ENCODE data around the gene ABHD14A. TPM values are rescaled to one million over a fixed set of nuclear protein-coding genes. Genes with fewer than 3 reads are reported as not detected.
"Not testable (repeated sequence)": the region's sequence is repeated elsewhere in the genome, so short reads cannot be mapped to it uniquely, and the experiment has no call there.

The ABHD14A gene
- total and polyA plus RNA-seq, 2 of the 13 experiments (the other 11 are each of a cell fraction or from before 2014, with no cell fraction given): 29.5 to 46.9 TPM

DNA sequence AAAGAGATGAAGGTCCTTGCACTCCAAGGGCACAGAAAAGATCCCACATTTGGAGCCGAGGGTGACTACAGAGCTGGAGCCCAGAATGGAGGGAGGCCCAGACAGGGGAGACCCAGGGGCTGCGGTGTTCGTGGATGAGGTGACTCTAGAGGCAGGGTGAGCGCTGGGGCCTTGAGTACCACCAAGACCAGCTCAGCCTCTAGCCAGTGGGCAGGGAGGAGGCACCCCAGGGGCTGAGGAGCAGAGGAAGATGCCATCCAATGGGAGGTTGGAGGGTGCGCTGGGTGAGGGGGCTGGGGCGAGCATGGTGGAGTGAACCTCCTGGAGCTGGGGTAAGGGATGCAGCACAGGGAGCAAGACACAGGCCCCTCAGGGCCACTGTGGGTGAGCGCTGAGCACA lies 46.4 kb upstream of the ABHD14A start:
- FAIRE-seq (no peak), DNase-seq (ENCODE audit: low spot score) (no peak), ATAC-seq (peak; percentile 25)
- BruUV-seq (replicated peaks): no TSS peak
- Histone ChIP-seq H3K27ac (ENCODE audit: extremely low read length, insufficient read depth, low read length) (no peak overlapping the region), H3K4me3 (replicated peaks in 1 of 3; ENCODE audit: insufficient read depth in 1 of 3, low read depth in 2 of 3, low read length in 3 of 3) (no peak overlapping the region), H3K9ac (ENCODE audit: insufficient read depth, low read depth, low read length) (no peak overlapping the region), H3K27me3 (ENCODE audit: control insufficient read depth in 1 of 2, insufficient read depth in 2 of 2, low read length in 2 of 2) (no peaks in the 10 kb centered on the region), H3K36me3 (replicated peaks in 1 of 2; ENCODE audit: control insufficient read depth in 1 of 2, insufficient read depth in 2 of 2, low read length in 2 of 2) (peaks cover 0 to 7% of the 10 kb centered on the region in 2 experiments; a peak in 3 of 5 replicates), H3K4me1 (ENCODE audit: insufficient read depth, low read length) (no peaks in the 10 kb centered on the region), H3K9me3 (ENCODE audit: low read length) (no peaks in the 10 kb centered on the region), H4K20me1 (ENCODE audit: insufficient read depth, low read length) (no peaks in the 10 kb centered on the region), H3K4me2 (ENCODE audit: low read depth, low read length) (no peak overlapping the region), H3K79me2 (ENCODE audit: insufficient read depth, low read length) (no peaks in the 10 kb centered on the region), H2AFZ (ENCODE audit: low read length) (no peak overlapping the region)
- POLR2A ChIA-PET: no interaction called here
- CTCF ChIA-PET (ENCODE audit: low intra/inter-chr PET ratio, low total read pairs): no interaction called here
- intact Hi-C loops (cut with micrococcal nuclease; ENCODE audit: unreplicated experiment) (no loop called here), in situ Hi-C loops (cut with HindIII; ENCODE audit: extremely low pct_ligation_motif_present, low pct_unique_long_range_greater_than_20kb) (no loop called here)
- 49% methylated on average over 6 of the region's 7 CpGs for WGBS (ENCODE audit: low lambda C conversion rate)
- TF ChIP-seq RARA (CRISPR knock-in tag; IDR thresholded peaks at IDR 0.05) (no peak), ZNF790 (CRISPR knock-in tag; IDR thresholded peaks at IDR 0.05; ENCODE audit: borderline replicate concordance) (no peak), SP2 (CRISPR knock-in tag; IDR thresholded peaks at IDR 0.05) (no peak), SMARCE1 (IDR thresholded peaks at IDR 0.05; ENCODE audit: borderline replicate concordance) (no peak), ZFP36L2 (CRISPR knock-in tag; IDR thresholded peaks at IDR 0.05) (no peak), SNAPC2 (CRISPR knock-in tag; IDR thresholded peaks at IDR 0.05) (no peak), ZNF652 (CRISPR knock-in tag; IDR thresholded peaks at IDR 0.05; ENCODE audit: borderline replicate concordance, low read depth) (no peak), ZMYM4 (CRISPR knock-in tag; IDR thresholded peaks at IDR 0.05) (no peak), ZNF430 (CRISPR knock-in tag; IDR thresholded peaks at IDR 0.05) (no peak)
- TF ChIP-seq, protein P1, sequence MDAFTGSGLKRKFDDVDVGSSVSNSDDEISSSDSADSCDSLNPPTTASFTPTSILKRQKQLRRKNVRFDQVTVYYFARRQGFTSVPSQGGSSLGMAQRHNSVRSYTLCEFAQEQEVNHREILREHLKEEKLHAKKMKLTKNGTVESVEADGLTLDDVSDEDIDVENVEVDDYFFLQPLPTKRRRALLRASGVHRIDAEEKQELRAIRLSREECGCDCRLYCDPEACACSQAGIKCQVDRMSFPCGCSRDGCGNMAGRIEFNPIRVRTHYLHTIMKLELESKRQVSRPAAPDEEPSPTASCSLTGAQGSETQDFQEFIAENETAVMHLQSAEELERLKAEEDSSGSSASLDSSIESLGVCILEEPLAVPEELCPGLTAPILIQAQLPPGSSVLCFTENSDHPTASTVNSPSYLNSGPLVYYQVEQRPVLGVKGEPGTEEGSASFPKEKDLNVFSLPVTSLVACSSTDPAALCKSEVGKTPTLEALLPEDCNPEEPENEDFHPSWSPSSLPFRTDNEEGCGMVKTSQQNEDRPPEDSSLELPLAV (CRISPR knock-in tag; conservative IDR thresholded peaks at IDR 0.05; ENCODE audit: low read depth): no peak
- TF ChIP-seq, protein P2, sequence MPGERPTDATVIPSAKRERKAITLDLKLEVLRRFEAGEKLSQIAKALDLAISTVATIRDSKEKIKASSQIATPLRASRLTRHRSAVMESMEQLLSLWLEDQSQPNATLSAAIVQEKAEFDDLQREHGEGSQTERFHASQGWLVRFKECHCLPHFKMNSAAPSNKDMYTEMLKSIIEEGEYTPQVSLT (CRISPR knock-in tag; IDR thresholded peaks at IDR 0.05; ENCODE audit: borderline replicate concordance, low read depth): no peak
- TF ChIP-seq, protein P3, sequence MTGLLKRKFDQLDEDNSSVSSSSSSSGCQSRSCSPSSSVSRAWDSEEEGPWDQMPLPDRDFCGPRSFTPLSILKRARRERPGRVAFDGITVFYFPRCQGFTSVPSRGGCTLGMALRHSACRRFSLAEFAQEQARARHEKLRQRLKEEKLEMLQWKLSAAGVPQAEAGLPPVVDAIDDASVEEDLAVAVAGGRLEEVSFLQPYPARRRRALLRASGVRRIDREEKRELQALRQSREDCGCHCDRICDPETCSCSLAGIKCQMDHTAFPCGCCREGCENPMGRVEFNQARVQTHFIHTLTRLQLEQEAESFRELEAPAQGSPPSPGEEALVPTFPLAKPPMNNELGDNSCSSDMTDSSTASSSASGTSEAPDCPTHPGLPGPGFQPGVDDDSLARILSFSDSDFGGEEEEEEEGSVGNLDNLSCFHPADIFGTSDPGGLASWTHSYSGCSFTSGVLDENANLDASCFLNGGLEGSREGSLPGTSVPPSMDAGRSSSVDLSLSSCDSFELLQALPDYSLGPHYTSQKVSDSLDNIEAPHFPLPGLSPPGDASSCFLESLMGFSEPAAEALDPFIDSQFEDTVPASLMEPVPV (CRISPR knock-in tag; IDR thresholded peaks at IDR 0.05): no peak

DNA sequence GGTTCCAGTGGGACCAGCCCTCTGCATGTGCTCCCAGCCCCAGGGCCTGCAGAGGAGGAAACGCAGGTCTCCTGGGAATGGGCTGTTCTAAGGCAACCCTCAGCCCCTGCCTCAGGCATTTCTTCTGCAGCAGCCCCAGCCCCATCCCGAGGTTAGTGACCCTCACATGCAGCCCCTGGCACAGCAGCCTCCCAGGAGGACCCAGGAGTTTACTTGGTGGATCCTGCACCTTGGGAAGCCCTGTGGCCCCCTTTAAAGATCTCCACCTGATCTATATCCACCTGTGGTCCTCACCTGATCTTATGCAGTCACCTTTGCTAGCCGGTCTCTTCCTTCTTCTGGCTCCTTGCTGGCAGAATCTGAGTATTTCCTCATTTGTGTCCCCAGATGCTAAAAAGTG lies 45.9 kb upstream of the ABHD14A start:
- in situ Hi-C loops (cut with HindIII; ENCODE audit: extremely low pct_ligation_motif_present, low pct_unique_long_range_greater_than_20kb); H3K9me3 ChIP-seq (ENCODE audit: low read length); H4K20me1 ChIP-seq (ENCODE audit: insufficient read depth, low read length); H3K79me2 ChIP-seq (ENCODE audit: insufficient read depth, low read length); H3K27me3 ChIP-seq (ENCODE audit: control insufficient read depth in 1 of 2, insufficient read depth in 2 of 2, low read length in 2 of 2); DNase-seq (ENCODE audit: low spot score); H3K9ac ChIP-seq (ENCODE audit: insufficient read depth, low read depth, low read length); CTCF ChIA-PET (ENCODE audit: low intra/inter-chr PET ratio, low total read pairs); H3K4me3 ChIP-seq (replicated peaks in 1 of 3; ENCODE audit: insufficient read depth in 1 of 3, low read depth in 2 of 3, low read length in 3 of 3); intact Hi-C loops (cut with micrococcal nuclease; ENCODE audit: unreplicated experiment); H3K4me2 ChIP-seq (ENCODE audit: low read depth, low read length); H3K27ac ChIP-seq (ENCODE audit: extremely low read length, insufficient read depth, low read length); H3K4me1 ChIP-seq (ENCODE audit: insufficient read depth, low read length); H2AFZ ChIP-seq (ENCODE audit: low read length); POLR2A ChIA-PET; FAIRE-seq; BruUV-seq (replicated peaks): not testable (repeated sequence)
- WGBS (ENCODE audit: low lambda C conversion rate): 47% methylated on average over 3 of the region's 3 CpGs
- peak; percentile 19; the same call in 2 of the 3 replicates for ATAC-seq
- peaks cover 0 to 13% of the 10 kb centered on the region in 2 experiments; a peak in 3 of 5 replicates for H3K36me3 ChIP-seq (replicated peaks in 1 of 2; ENCODE audit: control insufficient read depth in 1 of 2, insufficient read depth in 2 of 2, low read length in 2 of 2)

Measured in HepG2 (cell line).